Mesenchymal stem cell (in vitro differentiated cells and primary cell): ENCODE measurements around the gene ATP5ME.

Source experiments
- DNase-seq: peaks from one replicate; pipeline ENCODE4 v3.0.0-alpha.2; 2013
- H2AFZ ChIP-seq: one replicate; pipeline ENCODE4 v1.6.1; 2013; ENCODE audit warnings: low read depth, mild to moderate bottlenecking, control low read depth, inconsistent platforms, low read length, moderate library complexity
- H2AK5ac ChIP-seq: 2 replicates; pipeline ENCODE4 v1.6.1; 2013; ENCODE audit warnings: low read length, moderate library complexity, mild to moderate bottlenecking, inconsistent platforms; ENCODE audit not compliant: severe bottlenecking
- H2BK120ac ChIP-seq: one replicate; pipeline ENCODE4 v1.6.1; 2013; ENCODE audit warnings: low read depth, mild to moderate bottlenecking, inconsistent platforms, low read length, moderate library complexity
- H2BK12ac ChIP-seq, 2 experiments: one replicate each; pipeline ENCODE4 v1.6.1; 2013; ENCODE audit warnings: inconsistent platforms in 2 of 2, low read length in 2 of 2, mild to moderate bottlenecking in 2 of 2, moderate library complexity in 2 of 2, control low read depth in 1 of 2
- H2BK15ac ChIP-seq: one replicate; pipeline ENCODE4 v1.6.1; 2013; ENCODE audit warnings: mild to moderate bottlenecking, low read depth, inconsistent platforms; ENCODE audit not compliant: poor library complexity, severe bottlenecking
- H2BK5ac ChIP-seq: 2 replicates; pipeline ENCODE4 v1.6.1; 2013; ENCODE audit warnings: low read depth, mild to moderate bottlenecking, low read length, control low read depth, inconsistent platforms; ENCODE audit not compliant: poor library complexity, severe bottlenecking
- H3K14ac ChIP-seq, 2 experiments: one replicate each; pipeline ENCODE4 v1.6.1; 2013; ENCODE audit warnings: inconsistent platforms in 2 of 2, low read length in 2 of 2, control low read depth in 1 of 2, mild to moderate bottlenecking in 1 of 2, moderate library complexity in 1 of 2
- H3K18ac ChIP-seq, 2 experiments: one replicate each; pipeline ENCODE4 v1.6.1; 2013; ENCODE audit warnings: inconsistent platforms in 2 of 2, low read length in 2 of 2, control low read depth in 1 of 2, low read depth in 1 of 2, mild to moderate bottlenecking in 1 of 2
- H3K23ac ChIP-seq, 2 experiments: one replicate each; pipeline ENCODE4 v1.6.1; 2013; ENCODE audit warnings: inconsistent platforms in 2 of 2, low read length in 2 of 2, mild to moderate bottlenecking in 2 of 2, moderate library complexity in 2 of 2, control low read depth in 1 of 2
- H3K27ac ChIP-seq: 2 replicates; pipeline ENCODE4 v1.5.1; 2013; ENCODE audit warnings: mild to moderate bottlenecking, moderate library complexity, low read length, control low read depth, inconsistent platforms; ENCODE audit not compliant: poor library complexity, severe bottlenecking
- H3K27me3 ChIP-seq, 2 experiments: 2 replicates each; pipeline versions ENCODE4 v1.6.1 to v1.7.0; 2013; ENCODE audit warnings: low read length in 2 of 2, mild to moderate bottlenecking in 2 of 2, moderate library complexity in 2 of 2, control low read depth in 1 of 2, inconsistent platforms in 1 of 2; ENCODE audit not compliant: control insufficient read depth in 1 of 2, insufficient read depth in 1 of 2
- H3K36me3 ChIP-seq, 2 experiments: 2 replicates each; pipeline versions ENCODE4 v1.6.1 to v1.7.0; 2013; ENCODE audit warnings: low read length in 2 of 2, control low read depth in 1 of 2, inconsistent platforms in 1 of 2, low read depth in 1 of 2, mild to moderate bottlenecking in 1 of 2; ENCODE audit not compliant: insufficient read depth in 2 of 2, control insufficient read depth in 1 of 2
- H3K4ac ChIP-seq, 2 experiments: one replicate each; pipeline ENCODE4 v1.6.1; 2013; ENCODE audit warnings: inconsistent platforms in 2 of 2, low read length in 2 of 2, mild to moderate bottlenecking in 2 of 2, moderate library complexity in 2 of 2, control low read depth in 1 of 2, low read depth in 1 of 2
- H3K4me1 ChIP-seq: 2 replicates; pipeline ENCODE4 v1.6.1; 2013; ENCODE audit warnings: low read depth, low read length, control low read depth; ENCODE audit not compliant: control insufficient read depth, insufficient read depth
- H3K4me2 ChIP-seq: 2 replicates; pipeline ENCODE4 v1.6.1; 2013; ENCODE audit warnings: low read length, mild to moderate bottlenecking, inconsistent platforms; ENCODE audit not compliant: poor library complexity, severe bottlenecking
- H3K4me3 ChIP-seq, 2 experiments: 2 replicates each; pipeline versions ENCODE4 v1.5.1 to v1.7.0; 2013; ENCODE audit warnings: low read length in 2 of 2, mild to moderate bottlenecking in 2 of 2, control low read depth in 1 of 2, low read depth in 1 of 2; ENCODE audit not compliant: insufficient read depth in 1 of 2
- H3K79me1 ChIP-seq: replicated peaks from 2 replicates; pipeline ENCODE4 v1.6.1; 2013; ENCODE audit warnings: mild to moderate bottlenecking, control low read depth, low read length, inconsistent platforms; ENCODE audit not compliant: poor library complexity, severe bottlenecking
- H3K9ac ChIP-seq: 2 replicates; pipeline ENCODE4 v1.7.0; 2013; ENCODE audit warnings: mild to moderate bottlenecking, low read length, moderate library complexity
- H3K9me3 ChIP-seq: 2 replicates; pipeline ENCODE4 v1.7.0; 2013; ENCODE audit warnings: mild to moderate bottlenecking, low read length; ENCODE audit not compliant: control insufficient read depth
- H4K8ac ChIP-seq: one replicate; pipeline ENCODE4 v1.6.1; 2013; ENCODE audit warnings: inconsistent platforms, mild to moderate bottlenecking, low read length, moderate library complexity
- H4K91ac ChIP-seq: one replicate; pipeline ENCODE4 v1.6.1; 2013; ENCODE audit warnings: mild to moderate bottlenecking, low read length, inconsistent platforms
- whole genome bisulfite sequencing: methylation state at CpG from one replicate; pipeline ENCODE4 v1.1.7; 2013; ENCODE audit warnings: mixed read lengths; 5-methylcytosine and 5-hydroxymethylcytosine counted together

The ATP5ME gene

DNA sequence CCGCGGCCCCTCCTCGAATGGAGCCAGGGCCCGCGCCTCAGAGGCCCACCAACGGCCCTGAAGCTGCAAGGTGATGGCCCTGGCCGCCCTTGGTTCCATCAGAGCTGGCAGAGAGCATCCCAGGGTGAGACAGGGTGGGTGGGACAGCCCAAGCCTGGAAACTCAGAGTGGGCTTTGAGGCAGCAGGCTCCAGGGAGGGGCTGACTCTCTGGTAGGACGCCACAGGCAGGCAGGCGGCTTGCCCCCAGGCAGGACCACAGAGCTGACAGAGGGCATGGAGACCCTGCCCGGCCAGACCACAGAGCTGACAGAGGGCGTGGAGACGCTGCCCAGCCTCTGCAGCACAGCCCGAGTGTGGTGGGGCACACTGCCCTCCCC is 5.0 kb upstream of the ATP5ME start:
- no peak overlapping the region for H2AFZ ChIP-seq
- H4K8ac ChIP-seq, result no peak overlapping the region
- 87% methylated on average over 12 of the region's 13 CpGs for WGBS
- H3K4me3 ChIP-seq, result no peak overlapping the region
- no peaks in the 10 kb centered on the region for H3K27me3 ChIP-seq
- no peak overlapping the region for H3K4me2 ChIP-seq
- no peak overlapping the region for H2AK5ac ChIP-seq
- no peak overlapping the region for H2BK15ac ChIP-seq
- H3K23ac ChIP-seq, result no peak overlapping the region
- H3K18ac ChIP-seq, result no peak overlapping the region
- DNase-seq, result no peak
- H2BK12ac ChIP-seq, result peak overlapping the region in 1 of 2 experiments; percentile 23
- no peak overlapping the region for H2BK120ac ChIP-seq
- H3K79me1 ChIP-seq, result peaks cover 11% of the 10 kb centered on the region
- H3K14ac ChIP-seq, result no peak overlapping the region
- peaks cover 47% of the 10 kb centered on the region for H3K4me1 ChIP-seq
- no peaks in the 10 kb centered on the region for H3K9me3 ChIP-seq
- no peak overlapping the region for H2BK5ac ChIP-seq
- H3K9ac ChIP-seq, result no peak overlapping the region
- H3K4ac ChIP-seq, result no peak overlapping the region
- H3K36me3 ChIP-seq, result peaks cover 11 to 30% of the 10 kb centered on the region in 2 experiments
- no peak overlapping the region for H4K91ac ChIP-seq
- no peak overlapping the region for H3K27ac ChIP-seq

DNA sequence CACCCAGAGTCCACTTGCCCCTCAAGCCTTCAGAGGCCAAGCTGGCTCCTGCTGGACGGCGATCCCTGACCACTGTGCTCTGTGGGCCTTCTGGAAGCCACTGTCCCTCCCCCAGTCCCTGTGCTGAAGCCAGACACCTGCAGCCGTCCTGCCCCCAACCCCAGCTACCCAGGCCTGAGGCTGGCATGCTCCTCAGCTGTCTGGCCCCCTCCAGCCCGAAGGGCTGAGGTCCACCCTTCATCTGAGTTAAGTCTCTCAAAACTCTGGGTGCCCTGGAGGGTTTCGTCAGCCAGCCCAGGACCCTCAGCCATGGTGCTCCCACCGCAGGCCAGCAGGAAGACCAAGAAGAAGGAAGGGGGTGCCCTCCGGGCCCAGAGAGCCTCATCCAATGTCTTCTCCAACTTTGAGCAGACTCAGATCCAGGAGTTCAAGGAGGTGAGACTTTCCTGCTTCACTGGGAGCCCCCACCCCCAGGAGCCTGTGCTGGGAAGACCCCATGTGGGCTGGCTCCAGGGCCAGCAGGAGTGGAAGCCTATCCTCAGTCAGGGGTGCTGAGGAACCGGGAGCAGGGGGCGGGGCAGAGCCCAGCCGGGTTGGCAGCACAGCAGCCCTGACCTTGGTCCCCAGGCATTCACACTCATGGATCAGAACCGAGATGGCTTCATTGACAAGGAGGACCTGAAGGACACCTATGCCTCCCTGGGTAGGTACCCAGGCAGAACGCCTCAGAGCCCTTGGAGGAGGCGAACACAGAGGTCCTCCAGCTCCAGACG is 4.4 kb upstream of the ATP5ME start:
- Histone ChIP-seq H3K18ac (no peak overlapping the region), H3K36me3 (peaks cover 11 to 30% of the 10 kb centered on the region in 2 experiments), H2AK5ac (no peak overlapping the region), H3K23ac (no peak overlapping the region), H2BK15ac (no peak overlapping the region), H2BK120ac (no peak overlapping the region), H3K4me2 (no peak overlapping the region), H2BK12ac (no peak overlapping the region), H3K4me1 (peaks cover 42% of the 10 kb centered on the region), H3K9me3 (no peaks in the 10 kb centered on the region), H4K91ac (peak overlapping the region; percentile 8), H3K9ac (no peak overlapping the region), H3K79me1 (peaks cover 12% of the 10 kb centered on the region), H2BK5ac (no peak overlapping the region), H3K27ac (no peak overlapping the region), H3K4me3 (no peak overlapping the region), H2AFZ (no peak overlapping the region), H3K14ac (no peak overlapping the region), H4K8ac (no peak overlapping the region), H3K4ac (peak overlapping the region in 1 of 2 experiments; percentile 25), H3K27me3 (no peaks in the 10 kb centered on the region)
- no peak for DNase-seq
- WGBS, result 88% methylated on average over 14 of the region's 14 CpGs

DNA sequence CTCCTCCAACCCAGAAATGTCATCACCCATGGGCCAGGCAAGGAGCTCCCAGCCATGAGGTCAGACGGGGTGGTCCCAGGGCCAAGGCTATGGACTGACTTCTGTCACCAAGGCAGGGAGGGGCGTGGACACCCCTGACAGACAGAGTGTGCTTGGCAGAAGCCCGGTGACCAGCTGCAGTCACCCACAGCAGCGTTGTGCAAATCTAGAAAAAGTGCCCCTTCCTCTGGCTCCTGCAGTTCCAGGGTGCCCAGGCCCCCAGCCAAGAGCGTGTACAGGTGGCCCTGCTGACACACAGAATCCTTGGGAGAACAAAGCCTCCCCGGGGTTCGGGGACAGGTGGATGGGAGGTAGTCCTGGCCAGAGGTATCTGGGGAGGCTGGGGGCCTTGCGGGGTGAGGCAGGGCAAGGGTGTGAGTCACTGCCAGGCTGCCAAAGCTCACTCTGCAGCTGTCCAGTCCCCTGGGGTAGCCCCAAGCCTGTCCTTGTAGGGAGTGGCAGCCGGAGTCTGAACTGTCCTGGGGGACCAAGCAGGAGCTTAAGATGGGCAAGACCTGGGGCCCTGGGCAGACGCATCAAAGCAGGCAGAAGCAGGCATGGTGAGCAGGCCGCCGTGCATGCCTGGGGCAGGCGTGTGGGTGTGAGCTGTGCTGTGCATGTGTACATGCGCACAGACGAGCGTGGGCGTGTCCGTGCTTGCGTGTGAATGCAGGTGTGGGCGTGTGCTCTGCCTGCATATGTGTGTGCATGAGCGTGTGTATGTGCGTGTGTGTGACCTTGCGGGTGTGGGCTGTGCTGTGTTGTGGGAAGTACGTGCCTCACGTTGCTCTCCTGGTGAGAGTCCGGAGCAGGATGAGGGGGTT is 3.6 kb upstream of the ATP5ME start:
- no peak overlapping the region for H2BK5ac ChIP-seq
- 87% methylated on average over 26 of the region's 26 CpGs for WGBS

DNA sequence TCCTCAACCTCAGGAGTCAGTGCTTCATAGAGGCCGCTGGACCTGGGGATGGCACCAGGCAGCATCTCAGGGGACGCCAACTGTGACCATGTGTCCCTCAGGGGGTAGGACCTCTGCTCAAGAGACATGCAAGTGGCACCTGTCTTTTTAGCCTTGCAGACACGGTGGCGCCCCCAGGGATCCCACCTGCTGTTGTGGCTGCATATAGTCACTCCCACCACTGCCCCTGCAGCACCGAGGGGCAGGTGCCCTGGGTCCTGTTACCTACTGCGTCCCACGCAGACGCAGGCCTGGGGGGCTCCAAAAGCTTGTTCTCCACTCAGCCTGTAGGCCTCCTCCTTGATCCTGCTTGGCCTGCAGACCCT is 2.8 kb upstream of the ATP5ME start:
- Histone ChIP-seq H3K79me1 (peaks cover 22% of the 10 kb centered on the region), H3K4me2 (no peak overlapping the region), H3K27ac (no peak overlapping the region), H3K23ac (no peak overlapping the region), H3K36me3 (peaks cover 8 to 32% of the 10 kb centered on the region in 2 experiments), H2AK5ac (no peak overlapping the region), H3K27me3 (no peaks in the 10 kb centered on the region), H3K4ac (no peak overlapping the region), H2BK120ac (no peak overlapping the region), H3K4me1 (peaks cover 45% of the 10 kb centered on the region), H3K9me3 (no peaks in the 10 kb centered on the region), H3K18ac (no peak overlapping the region), H3K14ac (no peak overlapping the region), H4K91ac (peak overlapping the region; percentile 41), H2BK15ac (no peak overlapping the region), H2BK5ac (no peak overlapping the region), H3K4me3 (no peak overlapping the region), H2AFZ (no peak overlapping the region), H2BK12ac (no peak overlapping the region), H4K8ac (no peak overlapping the region), H3K9ac (no peak overlapping the region)
- no peak for DNase-seq
- 91% methylated on average over 8 of the region's 8 CpGs for WGBS

More for the DNA sequence above, 3.6 kb upstream of the ATP5ME start:
- H3K27me3 ChIP-seq, result no peaks in the 10 kb centered on the region
- no peak overlapping the region for H2BK12ac ChIP-seq
- H2AFZ ChIP-seq, result no peak overlapping the region
- H3K14ac ChIP-seq, result no peak overlapping the region
- H3K4me2 ChIP-seq, result no peak overlapping the region
- no peak overlapping the region for H2BK120ac ChIP-seq
- no peak overlapping the region for H3K18ac ChIP-seq
- H2AK5ac ChIP-seq, result no peak overlapping the region
- H4K91ac ChIP-seq, result no peak overlapping the region
- H3K4me3 ChIP-seq, result no peak overlapping the region
- peaks cover 46% of the 10 kb centered on the region for H3K4me1 ChIP-seq
- H3K23ac ChIP-seq, result peak overlapping the region in 1 of 2 experiments; percentile 8
- no peak overlapping the region for H3K27ac ChIP-seq
- no peak overlapping the region for H3K9ac ChIP-seq
- no peak for DNase-seq
- peaks cover 16% of the 10 kb centered on the region for H3K79me1 ChIP-seq
- H2BK15ac ChIP-seq, result peak overlapping the region; percentile 2
- peaks cover 6 to 32% of the 10 kb centered on the region in 2 experiments for H3K36me3 ChIP-seq
- H4K8ac ChIP-seq, result no peak overlapping the region
- H3K9me3 ChIP-seq, result no peaks in the 10 kb centered on the region
- H3K4ac ChIP-seq, result no peak overlapping the region
